Right lobe of liver (tissue), 4 donors: ENCODE measurements around the gene ZMIZ1.

ENCODE experiments used
- POLR2A ChIP-seq: fragments of 450-650 bp; IDR thresholded peaks from one replicate; pipeline ENCODE4 v1.6.1; 2017; ENCODE audit warnings: antibody characterized with exemption, mild to moderate bottlenecking
- TF ChIP-seq, protein P1 (sequence below), 4 donors: fragments of 200-600 bp in 3 of 4; fragments of 450-650 bp in 1 of 4; IDR thresholded peaks; one replicate each; pipeline versions ENCODE4 v1.5.1 to v1.8.0; 2016 to 2022; ENCODE audit warnings: antibody characterized with exemption in 4 of 4, mild to moderate bottlenecking in 2 of 4
- donor health status: DM: no; HTN: no; CAD: no.
- donor health status: DM: no; HTN: no; CAD: no.
- donor health status: DM: no; HTN: yes; CAD: no.

DNA sequence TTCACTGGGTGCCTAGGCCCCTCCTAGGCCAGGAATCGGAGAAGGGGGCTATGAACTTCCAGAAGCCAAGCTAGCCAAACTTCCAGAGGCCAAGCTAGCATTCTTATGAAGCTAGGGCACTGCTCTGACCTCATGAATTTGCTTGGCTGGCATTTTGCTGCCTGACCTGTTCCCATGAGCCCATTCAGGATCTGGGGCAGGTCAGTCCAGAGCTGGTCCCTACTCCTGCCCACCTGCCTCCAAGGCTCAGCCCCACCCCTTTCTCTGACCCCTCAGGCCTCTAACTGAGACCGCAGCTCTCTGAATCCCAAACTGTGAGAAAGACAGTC, 277.2 kb downstream of the ZMIZ1 start:
- no peak for TF ChIP-seq POLR2A
- TF ChIP-seq, protein P1, sequence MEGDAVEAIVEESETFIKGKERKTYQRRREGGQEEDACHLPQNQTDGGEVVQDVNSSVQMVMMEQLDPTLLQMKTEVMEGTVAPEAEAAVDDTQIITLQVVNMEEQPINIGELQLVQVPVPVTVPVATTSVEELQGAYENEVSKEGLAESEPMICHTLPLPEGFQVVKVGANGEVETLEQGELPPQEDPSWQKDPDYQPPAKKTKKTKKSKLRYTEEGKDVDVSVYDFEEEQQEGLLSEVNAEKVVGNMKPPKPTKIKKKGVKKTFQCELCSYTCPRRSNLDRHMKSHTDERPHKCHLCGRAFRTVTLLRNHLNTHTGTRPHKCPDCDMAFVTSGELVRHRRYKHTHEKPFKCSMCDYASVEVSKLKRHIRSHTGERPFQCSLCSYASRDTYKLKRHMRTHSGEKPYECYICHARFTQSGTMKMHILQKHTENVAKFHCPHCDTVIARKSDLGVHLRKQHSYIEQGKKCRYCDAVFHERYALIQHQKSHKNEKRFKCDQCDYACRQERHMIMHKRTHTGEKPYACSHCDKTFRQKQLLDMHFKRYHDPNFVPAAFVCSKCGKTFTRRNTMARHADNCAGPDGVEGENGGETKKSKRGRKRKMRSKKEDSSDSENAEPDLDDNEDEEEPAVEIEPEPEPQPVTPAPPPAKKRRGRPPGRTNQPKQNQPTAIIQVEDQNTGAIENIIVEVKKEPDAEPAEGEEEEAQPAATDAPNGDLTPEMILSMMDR (IDR thresholded peaks at IDR 0.05), result no peak
